ENCODE data around the gene TYRO3. TPM values are rescaled to one million over a fixed set of nuclear protein-coding genes. Genes with fewer than 3 reads are reported as not detected.

Gene TYRO3
- total RNA-seq, 1 donor from 2014 or later = 13.3 TPM

DNA sequence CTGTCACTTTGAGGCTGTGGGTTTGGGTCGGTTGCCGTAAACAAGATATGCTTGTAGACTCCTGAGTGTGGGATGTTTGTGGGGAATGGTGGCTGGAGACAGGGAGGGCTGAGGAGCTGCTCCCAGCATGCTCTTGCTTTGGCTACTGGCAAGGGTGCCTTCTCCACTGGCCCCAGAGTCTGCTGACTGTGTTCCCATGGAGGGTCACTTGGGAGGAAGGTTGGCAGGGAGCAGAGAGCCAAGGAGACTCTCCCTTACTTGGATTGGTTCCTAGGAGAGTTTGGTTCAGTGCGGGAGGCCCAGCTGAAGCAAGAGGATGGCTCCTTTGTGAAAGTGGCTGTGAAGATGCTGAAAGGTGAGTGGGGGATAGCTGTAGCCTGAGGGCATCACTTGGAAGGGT is 11.8 kb downstream of the TYRO3 start:
- Histone ChIP-seq H3K36me3 (peaks cover 0 to 6% of the 10 kb centered on the region in 2 donors), H3K4me3 (no peak overlapping the region), H3K4me1 (no peaks in the 10 kb centered on the region), H3K27ac (no peak overlapping the region), H3K9me3 (no peaks in the 10 kb centered on the region), H3K27me3 (no peaks in the 10 kb centered on the region)
- no peak for DNase-seq (ENCODE audit: extremely low spot score in 2 of 2)
- intact Hi-C loops (cut with DNase I) = no loop called here
- TF ChIP-seq, protein P1, sequence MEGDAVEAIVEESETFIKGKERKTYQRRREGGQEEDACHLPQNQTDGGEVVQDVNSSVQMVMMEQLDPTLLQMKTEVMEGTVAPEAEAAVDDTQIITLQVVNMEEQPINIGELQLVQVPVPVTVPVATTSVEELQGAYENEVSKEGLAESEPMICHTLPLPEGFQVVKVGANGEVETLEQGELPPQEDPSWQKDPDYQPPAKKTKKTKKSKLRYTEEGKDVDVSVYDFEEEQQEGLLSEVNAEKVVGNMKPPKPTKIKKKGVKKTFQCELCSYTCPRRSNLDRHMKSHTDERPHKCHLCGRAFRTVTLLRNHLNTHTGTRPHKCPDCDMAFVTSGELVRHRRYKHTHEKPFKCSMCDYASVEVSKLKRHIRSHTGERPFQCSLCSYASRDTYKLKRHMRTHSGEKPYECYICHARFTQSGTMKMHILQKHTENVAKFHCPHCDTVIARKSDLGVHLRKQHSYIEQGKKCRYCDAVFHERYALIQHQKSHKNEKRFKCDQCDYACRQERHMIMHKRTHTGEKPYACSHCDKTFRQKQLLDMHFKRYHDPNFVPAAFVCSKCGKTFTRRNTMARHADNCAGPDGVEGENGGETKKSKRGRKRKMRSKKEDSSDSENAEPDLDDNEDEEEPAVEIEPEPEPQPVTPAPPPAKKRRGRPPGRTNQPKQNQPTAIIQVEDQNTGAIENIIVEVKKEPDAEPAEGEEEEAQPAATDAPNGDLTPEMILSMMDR (IDR thresholded peaks at IDR 0.05) = no peak
- TF ChIP-seq POLR2AphosphoS5 (IDR thresholded peaks at IDR 0.05; ENCODE audit: insufficient read depth in 1 of 2, low read depth in 1 of 2) = no peak
- no peak for TF ChIP-seq POLR2A (IDR thresholded peaks at IDR 0.05)

DNA sequence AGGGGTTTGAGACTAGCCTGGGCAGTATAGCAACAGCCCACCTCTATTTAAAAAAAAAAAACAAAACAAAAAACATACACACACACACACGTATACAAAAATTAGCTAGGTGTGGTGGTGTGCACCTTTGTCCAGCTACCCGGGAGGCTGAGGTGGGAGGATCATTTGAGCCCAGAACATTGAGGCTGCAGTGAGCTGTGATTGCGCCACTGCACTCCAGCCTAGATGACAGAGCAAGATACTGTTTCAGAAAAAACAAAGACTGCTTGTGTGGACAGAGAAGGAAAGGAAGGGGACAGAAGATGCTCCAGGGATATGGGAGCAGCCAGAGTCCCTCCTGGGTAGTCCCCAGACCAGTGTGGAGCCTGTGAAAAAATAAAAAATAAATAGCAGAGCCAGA is 12.9 kb downstream of the TYRO3 start:
- Histone ChIP-seq H3K27me3 (no peaks in the 10 kb centered on the region), H3K27ac (no peak overlapping the region), H3K4me1 (no peaks in the 10 kb centered on the region), H3K36me3 (peaks cover 0 to 6% of the 10 kb centered on the region in 2 donors), H3K4me3 (no peak overlapping the region), H3K9me3 (no peaks in the 10 kb centered on the region)
- intact Hi-C loops (cut with DNase I) = no loop called here
- TF ChIP-seq POLR2AphosphoS5 (IDR thresholded peaks at IDR 0.05; ENCODE audit: insufficient read depth in 1 of 2, low read depth in 1 of 2) (no peak), POLR2A (IDR thresholded peaks at IDR 0.05) (no peak)
- TF ChIP-seq, protein P1 (IDR thresholded peaks at IDR 0.05) = no peak
- no peak for DNase-seq (ENCODE audit: extremely low spot score in 2 of 2)

DNA sequence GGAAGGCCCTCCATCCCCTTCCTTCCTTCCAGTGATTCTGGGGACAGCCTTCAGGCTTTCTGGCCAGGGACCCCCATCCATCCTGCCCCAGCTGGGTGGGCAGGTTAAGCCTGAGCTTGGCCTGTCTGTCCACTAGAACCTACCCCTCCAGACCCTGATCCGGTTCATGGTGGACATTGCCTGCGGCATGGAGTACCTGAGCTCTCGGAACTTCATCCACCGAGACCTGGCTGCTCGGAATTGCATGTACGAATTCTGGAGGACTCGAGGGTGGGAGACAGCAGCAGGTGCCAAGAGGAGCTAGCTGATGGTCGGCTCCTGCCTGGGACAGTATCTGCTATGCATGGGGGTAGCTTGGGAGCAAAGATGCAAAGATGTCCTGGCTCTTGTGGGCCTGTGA is 13.9 kb downstream of the TYRO3 start:
- peaks cover 0 to 4% of the 10 kb centered on the region in 2 donors for H3K36me3 ChIP-seq
- TF ChIP-seq, protein P1 (IDR thresholded peaks at IDR 0.05) = no peak
- no peak for TF ChIP-seq POLR2A (IDR thresholded peaks at IDR 0.05)
- TF ChIP-seq POLR2AphosphoS5 (IDR thresholded peaks at IDR 0.05; ENCODE audit: insufficient read depth in 1 of 2, low read depth in 1 of 2) = no peak
- H3K4me3 ChIP-seq = no peak overlapping the region
- no peak overlapping the region for H3K27ac ChIP-seq
- H3K4me1 ChIP-seq = no peaks in the 10 kb centered on the region
- DNase-seq (ENCODE audit: extremely low spot score in 2 of 2) = no peak
- intact Hi-C loops (cut with DNase I) = no loop called here
- H3K27me3 ChIP-seq = no peaks in the 10 kb centered on the region
- no peaks in the 10 kb centered on the region for H3K9me3 ChIP-seq

DNA sequence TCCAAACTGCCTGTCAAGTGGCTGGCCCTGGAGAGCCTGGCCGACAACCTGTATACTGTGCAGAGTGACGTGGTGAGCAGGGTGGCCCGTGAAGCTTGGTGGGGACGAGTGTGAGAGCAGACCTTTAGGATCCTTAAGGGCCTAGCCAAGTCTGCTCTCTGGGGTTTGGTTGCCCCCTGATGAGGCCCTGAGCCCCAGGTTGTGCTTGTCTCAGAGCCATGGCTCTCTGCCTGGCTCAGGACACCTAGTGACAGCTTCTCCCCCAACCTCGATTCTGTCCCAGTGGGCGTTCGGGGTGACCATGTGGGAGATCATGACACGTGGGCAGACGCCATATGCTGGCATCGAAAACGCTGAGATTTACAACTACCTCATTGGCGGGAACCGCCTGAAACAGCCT is 14.4 kb downstream of the TYRO3 start:
- Histone ChIP-seq H3K4me3 (no peak overlapping the region), H3K27me3 (no peaks in the 10 kb centered on the region), H3K36me3 (no peaks in the 10 kb centered on the region), H3K9me3 (no peaks in the 10 kb centered on the region), H3K4me1 (no peaks in the 10 kb centered on the region), H3K27ac (no peak overlapping the region)
- DNase-seq (ENCODE audit: extremely low spot score in 2 of 2) = no peak
- TF ChIP-seq POLR2A (IDR thresholded peaks at IDR 0.05) (no peak), POLR2AphosphoS5 (IDR thresholded peaks at IDR 0.05; ENCODE audit: insufficient read depth in 1 of 2, low read depth in 1 of 2) (no peak)
- TF ChIP-seq, protein P1 (IDR thresholded peaks at IDR 0.05) = no peak
- intact Hi-C loops (cut with DNase I) = no loop called here

DNA sequence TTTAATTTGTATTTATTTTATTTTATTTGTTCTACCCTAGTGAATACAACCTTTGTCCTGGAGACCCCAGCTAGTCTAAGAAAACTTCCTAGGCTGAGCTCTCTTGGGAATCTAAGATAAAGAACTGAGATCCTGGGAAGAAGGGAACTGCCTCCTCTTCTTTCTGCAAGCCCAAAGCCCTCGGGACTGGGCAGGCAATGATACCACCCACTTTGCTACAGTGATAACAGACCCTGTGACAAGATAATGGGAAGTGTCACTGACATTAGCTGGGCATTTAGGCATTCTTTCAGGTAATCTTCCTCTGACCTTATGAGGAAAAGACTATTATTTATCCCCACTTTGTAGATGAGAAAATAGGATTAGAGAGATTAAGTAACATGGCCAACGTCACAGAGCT is 15.1 kb downstream of the TYRO3 start:
- Histone ChIP-seq H3K4me1 (no peaks in the 10 kb centered on the region), H3K36me3 (no peaks in the 10 kb centered on the region), H3K27me3 (no peaks in the 10 kb centered on the region), H3K4me3 (no peak overlapping the region), H3K9me3 (no peaks in the 10 kb centered on the region), H3K27ac (no peak overlapping the region)
- intact Hi-C loops (cut with DNase I) = no loop called here
- no peak for DNase-seq (ENCODE audit: extremely low spot score in 2 of 2)
- TF ChIP-seq, protein P1 (IDR thresholded peaks at IDR 0.05) = no peak
- TF ChIP-seq POLR2A (IDR thresholded peaks at IDR 0.05) (no peak), POLR2AphosphoS5 (IDR thresholded peaks at IDR 0.05; ENCODE audit: insufficient read depth in 1 of 2, low read depth in 1 of 2) (no peak)

Data from vagina (tissue), 2 donors.